Middle frontal gyrus (tissue), 1 donor: ENCODE data around the gene PBX4.

ENCODE experiments used
- DNase-seq: peaks from one replicate; pipeline ENCODE4 v3.0.0-alpha.2; 2015; ENCODE audit warnings: low spot score; ENCODE audit errors: extremely low spot score

Gene PBX4

DNA sequence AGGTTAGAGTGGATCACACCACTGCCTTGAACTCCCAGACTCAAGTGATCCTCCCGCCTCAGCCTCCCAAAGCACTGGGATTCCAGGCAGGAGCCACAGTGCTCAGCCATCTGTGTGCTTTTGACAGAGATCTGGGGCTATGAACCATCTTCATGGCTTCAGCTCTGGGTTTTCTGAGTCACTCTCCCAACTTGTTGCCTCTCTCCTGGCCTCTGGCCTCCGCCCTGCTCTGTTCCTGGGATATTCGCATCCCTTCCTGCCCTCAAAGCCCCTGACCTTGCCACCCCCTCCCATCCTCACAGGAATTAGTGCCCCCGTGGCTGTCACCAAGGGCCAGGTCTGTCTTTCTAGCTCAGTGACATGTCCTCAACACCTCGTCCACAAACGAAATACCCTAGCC lies 30.7 kb upstream of the PBX4 start:
- no peak for DNase-seq

DNA sequence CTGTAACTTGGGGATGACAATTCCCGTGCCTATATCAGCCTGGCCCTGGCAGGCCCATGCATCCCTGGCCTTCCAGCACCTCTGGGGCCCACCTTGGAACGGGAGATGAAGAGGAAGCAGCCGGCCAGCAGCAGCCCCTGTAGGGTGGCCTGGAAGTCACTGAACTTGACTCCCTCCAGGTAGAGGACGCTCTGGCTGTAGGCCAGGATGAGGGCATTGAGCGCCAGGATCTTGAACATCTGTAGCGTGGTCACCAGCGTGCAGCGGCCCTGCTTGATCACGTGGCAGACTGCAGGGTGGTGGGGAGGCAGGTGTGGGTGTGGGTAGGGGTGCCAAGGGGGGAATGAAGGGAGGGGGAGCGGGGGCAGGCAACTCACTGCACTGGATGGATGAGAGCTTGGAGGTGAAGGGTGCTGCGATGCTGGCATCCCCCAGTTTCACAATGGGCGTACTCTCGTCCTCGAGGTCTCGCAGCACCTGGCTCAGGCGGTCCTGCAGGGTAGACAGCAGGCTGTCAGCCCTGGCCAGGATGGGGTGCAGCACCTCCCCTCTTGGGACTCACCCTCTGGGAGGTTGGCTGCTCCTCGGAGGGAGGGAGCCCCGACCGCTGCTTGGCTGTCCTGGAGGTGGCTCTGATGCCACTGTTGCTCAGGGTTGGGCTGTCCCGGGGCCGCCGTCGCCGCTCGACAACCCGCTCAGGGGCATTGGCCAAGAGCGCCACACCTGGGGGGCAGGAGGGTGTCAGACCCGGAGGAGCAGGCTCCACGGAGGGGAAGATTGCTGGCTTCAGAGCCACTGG lies 28.7 kb upstream of the PBX4 start:
- DNase-seq: no peak

DNA sequence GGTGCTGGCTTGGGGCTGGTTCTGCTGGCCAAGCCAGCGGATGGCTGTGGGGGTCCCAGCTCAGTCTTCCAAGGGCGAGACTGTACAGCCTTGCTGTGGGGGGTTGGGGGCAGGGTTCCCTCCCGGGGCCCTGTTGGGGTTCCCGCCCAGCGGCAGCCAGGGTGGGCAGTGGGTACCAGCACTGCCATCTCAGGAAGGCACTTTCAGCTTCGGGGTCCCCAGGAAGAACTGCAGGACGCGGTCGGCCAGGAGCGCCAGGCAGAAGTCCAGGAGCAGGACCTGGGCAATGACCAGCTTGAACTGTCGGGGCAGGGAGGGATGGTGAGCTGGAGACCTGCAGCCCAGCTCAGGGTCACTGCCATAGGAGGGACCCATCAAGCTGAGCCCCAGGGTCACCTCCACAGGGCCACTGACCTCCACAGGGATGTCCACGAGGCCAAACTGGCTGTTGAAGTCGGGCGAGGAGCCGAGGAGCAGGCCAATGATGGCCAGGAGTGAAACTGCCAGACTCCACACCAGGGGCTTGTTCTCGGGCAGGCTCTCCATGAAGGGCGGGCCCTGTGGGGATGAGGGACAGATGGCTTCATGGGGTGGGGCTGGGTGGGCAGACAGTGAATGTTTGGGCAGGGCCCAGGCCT lies 26.9 kb upstream of the PBX4 start:
- DNase-seq: no peak

DNA sequence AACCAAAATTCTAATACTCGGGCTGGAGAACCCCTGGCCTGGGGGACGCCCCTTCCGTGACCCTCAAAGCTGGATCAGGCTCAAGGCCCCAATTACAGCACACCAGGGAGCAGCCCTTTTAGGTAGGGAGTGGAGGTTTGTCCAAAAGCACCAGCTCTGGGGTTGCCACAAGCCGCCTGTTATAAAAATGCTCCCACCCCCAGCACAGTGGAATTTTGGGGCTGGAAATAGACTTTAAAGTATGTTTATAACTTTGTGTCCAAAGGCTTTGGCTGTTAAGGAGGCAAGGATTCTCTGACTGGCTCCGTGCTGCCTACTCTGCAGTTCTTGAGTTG lies 25.5 kb upstream of the PBX4 start:
- no peak for DNase-seq

DNA sequence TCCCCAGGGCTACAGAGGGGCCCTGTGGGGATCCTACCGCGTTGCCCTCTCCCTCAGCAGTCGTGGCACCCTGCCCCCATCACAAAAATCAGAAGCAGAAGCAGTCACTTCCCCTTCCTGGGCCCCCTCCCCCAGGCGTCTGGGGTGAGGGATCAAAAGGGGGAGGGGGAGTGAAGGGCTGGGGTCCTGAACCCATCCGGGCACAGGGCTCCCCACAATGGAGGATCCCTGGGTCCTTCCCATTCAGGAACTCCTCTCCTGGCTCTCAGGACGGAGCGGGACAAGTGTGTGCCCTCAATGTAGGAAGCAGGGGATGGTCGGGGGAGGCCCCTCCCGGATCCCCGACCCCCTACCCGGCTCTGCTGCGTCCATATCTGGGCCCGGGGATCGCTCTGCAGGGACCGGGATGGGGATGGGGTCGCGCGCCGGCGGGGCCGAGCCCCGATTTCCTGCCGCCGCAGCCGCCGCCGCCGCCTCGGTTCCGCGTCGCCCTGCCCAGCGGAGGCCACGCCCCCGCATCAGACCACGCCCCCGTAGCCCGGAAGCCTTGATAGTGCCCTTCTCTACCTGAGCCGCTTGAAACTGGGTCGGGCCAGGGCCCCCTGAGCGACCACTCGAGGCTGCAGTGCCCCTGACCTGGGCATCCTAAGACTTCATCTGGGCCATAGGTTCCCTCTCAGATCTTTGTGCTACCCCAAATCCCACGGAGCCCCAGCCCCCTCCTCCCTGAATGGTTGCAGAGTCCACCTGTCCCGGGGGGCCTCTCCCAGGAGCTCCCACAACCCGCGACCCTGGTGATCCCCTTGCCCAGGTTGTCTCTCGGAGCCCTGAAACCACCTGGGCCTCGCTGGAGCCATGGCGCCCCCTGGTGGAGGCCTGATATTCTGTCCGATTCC lies 24.9 kb upstream of the PBX4 start, which contains the start of gene GMIP:
Gene GMIP (minus strand): TSS at position 500 of the 896 bp plus-strand sequence. CDS start 128 bp downstream, at position 372.
- DNase-seq: peak; percentile 19

DNA sequence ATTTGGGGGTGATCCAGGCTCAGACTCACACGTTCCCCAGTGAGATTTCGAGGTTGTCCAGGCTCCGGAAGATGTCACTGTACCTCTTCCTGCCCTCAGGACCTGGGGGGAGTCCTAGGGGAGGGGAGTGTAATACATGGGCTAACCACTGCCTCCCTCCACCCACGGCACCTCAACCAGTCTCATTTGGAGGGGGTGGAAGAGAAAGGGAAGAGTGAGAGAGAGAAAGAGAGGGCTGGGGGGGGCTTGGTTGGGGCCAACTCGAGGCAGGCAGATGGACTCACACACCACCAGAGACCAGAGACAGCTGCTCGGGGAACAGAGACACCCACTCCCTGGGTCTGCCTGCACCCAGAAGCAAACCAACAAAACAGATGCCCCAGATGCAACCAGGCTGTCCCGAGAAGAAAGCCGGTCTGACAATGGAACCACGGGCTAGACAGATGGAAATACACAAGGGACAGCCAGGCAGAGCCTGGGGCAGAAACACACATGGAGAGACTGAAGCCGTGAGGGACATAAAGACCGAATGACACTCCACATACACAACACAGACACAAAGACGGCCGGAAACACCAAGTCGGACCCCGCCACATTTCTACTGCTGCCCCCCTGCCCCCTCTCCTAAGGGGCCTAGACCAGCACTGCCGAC lies 24.1 kb upstream of the PBX4 start:
- DNase-seq: no peak

DNA sequence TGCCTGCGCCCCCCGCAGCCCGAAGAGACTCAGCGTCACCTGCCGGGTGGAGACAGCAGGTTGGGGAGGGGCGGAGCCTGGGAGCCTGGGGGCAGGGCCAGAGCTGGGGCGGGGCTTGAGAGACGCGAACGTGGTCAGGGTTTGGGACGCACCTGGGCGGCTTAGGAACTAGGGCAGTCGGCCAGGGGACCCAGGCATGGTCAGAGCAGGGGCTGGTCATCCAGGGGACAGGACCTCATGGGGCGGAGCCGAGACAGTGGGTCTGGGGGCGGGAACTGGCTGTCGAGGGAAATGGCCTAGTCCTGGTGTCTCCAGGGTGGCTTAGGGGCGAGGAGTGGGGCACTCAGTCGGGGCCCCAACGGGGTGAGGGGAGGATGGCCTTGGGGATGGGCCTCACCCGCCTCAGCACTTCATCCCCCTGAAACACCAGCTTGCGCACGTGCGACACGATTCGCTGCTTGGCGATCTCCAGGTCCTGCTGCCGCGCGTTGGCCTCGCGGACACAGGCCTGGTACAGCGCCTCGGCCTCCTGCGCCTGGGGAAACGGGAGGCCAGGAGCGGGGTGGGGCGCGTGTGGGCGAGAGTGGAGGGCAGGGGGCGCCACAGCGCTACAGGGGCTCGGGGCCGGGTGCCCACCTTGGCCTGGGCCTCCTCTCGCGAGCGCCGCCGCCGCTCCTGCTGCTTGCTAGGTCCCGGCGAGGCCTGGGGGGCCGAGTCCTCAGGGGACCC lies 19.2 kb upstream of the PBX4 start:
- DNase-seq: no peak

DNA sequence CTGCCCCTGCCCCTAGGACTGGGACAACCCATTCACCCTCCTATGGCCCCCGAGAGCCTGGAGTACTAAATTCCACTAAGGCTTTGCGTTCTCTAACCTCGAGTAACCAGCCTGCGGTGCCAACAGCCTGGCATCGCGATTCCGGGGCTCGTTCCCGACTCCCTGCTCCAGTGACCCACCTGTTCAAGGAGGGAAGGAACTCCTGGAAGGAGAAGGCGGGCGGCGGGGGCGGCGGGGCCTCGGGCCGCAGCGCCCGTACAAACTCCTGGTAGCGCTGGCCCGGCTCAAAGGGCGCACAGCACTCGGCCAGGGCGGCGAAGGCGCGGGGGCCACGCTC lies 18.7 kb upstream of the PBX4 start:
- DNase-seq: no peak

DNA sequence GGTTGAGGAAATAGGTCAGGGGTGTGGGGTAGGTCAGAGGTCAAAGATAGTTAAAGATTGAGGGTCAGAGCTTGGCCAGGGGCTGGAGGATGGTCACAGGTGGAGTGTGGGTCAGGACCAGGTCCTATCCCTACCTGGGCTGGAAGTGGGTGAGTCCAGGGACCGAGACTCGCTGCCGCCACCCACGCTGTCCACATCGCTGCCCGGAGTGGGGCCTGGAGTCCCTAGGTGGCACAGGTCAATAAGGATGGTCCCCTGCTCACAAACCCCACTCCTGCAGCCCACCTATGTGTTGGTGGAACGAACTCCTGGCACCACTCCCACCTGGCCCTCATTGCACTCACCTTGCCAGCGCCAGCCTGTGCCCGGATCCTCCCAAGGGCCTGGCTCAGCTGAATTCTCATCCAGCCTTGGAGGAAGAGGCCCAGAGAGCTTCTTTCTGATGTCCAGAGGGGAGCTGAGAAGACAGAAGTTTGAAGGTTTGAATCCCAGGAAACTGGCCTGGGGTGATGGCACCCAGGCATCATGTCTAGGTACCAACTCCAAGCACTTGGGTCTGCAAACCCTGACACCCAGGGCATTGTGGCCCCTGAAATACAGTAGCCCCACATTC lies 18.2 kb upstream of the PBX4 start:
- no peak for DNase-seq

DNA sequence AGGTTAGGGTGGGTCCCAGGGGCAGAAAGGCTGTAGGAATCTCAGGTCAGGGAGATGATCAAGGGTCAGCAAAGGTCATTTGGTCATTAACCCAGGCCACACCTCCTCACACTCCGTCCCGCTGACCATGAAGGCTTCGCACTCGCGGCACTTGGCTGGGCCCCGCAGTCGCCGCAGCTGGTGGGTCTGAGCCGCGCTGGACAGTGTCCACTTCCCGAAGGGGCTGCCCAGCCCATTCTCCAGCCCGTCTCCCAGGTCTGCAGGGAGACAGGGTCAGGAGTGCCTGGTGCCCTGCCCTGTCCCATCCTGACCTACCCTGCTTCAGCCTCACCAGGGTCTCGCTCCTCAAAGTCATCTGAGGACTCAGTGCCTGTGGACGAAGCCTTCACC lies 16.8 kb upstream of the PBX4 start:
- DNase-seq: no peak

DNA sequence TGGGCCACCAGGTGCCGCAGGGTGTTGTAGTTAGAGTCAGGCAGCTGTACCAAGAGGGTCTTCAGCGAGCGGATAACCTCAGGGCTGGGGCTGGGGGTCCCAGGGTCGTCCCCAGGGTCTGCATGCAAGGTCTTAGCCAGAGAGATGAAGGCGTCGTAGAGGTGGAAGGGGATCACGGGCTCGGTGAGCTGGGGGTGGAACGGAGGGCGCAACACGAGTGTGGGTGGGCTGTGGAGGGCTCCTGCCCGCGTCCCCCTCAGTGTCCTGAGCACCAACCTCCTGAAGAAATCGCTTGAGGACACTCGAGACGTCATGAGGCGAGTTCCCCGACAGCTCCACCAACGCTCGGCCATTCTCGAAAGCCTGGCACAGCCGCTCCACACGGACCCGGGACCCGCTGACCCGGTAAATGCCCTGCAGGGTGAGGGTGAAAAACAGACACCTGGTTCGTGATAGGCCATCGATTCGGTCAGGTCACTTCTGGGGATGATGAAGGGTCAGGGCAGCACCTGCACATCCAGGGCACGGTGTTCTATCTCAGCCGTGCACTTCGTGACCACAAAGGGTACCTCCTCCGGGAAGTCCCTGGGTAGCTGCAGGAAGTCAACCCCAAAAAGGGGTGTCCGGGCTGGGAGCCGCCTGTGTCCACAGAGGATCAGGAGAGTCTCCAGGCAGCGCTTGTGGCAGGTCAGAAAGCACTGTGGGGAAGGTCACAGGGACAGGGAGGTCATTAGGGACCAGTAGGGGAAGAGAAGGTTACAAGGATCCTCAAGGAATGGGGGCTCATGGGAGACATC lies 16.2 kb upstream of the PBX4 start:
- no peak for DNase-seq

DNA sequence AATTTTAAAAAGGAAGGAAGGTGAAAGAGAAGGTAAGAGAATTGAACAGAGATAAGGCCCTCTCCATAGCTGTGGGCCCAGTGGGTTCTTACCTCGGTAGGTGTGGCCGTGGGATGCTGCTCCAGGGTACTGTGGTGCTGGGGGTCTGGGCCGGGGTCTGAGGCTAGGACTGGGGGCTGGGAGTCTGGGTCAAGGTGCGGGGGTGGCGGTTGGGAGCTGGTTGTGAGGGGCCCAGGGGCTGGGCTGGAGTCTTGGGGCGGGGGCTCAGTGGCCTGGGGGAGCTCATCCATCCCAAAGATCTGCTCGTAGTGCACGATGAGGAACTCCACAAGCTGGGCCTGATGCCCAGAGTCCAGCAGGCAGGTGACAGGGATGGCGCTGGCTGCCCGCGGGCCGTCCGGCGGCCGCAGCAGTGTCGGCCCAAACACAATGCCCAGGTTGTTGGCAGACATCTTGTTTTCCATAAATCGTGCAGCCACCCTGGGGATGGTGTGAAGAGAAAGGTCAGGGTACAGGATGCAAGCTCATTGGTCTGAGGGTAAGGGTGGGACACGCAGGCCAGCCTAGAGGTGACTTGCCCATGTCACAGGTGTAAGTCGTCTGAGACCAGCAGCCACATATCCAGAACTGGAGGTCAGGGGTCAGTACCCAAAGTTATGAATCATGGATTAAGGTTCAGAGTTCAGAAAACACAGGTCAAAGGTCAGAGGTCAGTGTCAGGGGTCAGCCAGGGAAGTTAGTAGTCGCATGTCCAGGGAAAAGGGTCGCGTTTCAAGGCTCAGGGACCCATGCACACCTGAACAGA lies 15.4 kb upstream of the PBX4 start:
- no peak for DNase-seq

DNA sequence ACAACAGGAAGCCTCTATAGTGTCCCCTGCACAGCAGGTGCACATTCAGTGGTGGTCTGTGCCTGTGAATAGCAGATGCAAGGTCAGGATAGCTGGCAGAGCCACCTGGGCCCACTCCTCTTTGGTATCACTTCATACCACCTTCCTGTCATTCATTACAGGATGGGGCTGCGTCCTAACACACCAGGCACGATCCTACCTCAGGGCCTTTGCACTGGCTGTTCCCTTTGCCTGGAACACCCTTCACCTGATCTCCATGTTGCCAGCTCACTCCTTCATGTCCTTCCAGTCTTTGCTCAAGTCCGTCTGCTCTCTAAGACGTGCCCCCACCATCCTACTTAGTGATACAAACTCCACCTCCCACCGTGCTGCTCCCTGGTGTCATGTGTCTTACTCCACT lies 14.2 kb upstream of the PBX4 start:
- no peak for DNase-seq

DNA sequence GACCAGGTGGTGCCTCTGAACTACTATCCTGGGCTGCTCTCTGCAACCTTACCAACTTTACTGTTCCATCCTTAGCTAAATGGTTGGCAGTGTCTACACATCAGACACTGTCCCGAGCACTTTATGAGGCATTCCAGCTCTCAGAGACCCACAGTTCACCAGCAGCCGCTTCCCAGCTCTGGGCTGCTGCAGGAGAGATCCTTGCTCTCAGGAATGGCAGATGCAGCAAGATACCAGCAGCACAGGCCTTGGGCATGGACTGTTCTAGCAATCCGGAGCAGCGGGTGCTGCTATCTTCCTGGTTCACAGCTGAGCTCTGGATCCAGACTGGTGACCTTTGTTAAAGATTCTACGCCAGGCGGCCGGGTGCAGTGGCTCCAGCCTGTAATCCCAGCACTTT lies 12.9 kb upstream of the PBX4 start:
- DNase-seq: no peak

DNA sequence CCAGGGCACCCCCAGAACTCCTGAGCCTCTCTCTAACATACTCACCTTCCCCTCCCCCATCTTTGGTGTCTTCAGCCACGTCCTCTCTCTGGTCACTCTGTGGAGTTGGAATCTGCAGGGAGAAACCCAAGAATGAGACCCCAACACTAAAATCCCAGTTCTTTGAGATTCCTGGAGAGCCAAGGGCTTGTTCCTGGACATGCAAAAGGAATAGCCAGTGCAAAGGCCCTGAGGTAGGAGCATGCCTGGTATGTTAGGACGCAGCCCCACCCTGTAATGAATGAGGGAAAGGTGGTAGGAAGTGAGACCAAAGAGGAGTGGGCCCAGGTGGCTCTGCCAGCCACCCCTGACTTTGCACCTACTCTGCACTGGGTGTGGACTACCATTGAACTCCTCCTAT lies 11.9 kb upstream of the PBX4 start:
- no peak for DNase-seq

DNA sequence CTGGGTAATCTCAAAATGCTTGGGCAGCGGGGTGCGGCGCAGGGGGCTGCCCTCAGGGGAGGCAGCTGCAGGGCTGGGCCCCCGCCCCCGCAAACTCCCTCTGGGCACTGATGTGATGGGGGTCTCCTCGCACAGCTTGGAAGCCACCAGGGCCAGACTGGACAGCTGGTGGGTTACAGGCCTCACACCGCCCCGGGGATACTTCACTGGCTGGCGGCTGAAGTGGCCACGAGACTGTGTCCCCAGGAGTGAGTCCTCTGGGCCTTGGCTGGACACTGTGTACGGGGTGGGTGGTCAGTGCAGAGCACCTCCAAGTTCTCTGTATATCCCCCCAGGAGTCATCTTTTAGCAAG lies 11.6 kb upstream of the PBX4 start:
- no peak for DNase-seq

DNA sequence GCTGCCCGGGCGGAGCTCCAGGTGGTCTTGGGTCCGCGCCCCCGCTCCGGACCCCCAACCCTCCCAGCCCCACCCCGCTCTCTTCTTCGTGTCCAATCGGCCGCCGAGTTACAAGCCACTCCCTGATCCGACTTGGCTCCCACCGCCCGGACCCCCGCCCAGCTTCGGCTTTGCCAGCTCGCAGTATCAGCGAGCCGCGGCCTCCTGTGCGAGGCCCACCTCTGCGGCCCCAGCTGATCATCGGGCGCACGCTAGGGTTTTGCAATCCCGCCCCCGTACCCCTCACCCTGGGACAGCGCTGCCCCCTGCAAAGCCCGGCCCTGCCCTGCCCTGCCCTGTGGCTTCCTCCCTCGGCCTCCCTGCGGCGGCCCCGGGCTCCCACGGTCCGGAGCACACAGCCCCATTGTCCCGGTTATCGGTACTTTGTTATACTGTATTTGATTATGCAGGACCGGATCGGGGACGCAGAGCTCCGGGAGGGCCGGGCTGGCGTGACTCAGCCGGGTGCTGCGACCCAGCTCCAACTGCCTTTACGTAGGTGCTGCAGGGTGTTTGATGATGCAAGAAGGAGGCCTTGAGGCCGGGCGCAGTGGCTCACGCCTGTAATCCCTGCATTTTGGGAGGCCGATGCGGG lies 10.1 kb upstream of the PBX4 start:
- DNase-seq: no peak

DNA sequence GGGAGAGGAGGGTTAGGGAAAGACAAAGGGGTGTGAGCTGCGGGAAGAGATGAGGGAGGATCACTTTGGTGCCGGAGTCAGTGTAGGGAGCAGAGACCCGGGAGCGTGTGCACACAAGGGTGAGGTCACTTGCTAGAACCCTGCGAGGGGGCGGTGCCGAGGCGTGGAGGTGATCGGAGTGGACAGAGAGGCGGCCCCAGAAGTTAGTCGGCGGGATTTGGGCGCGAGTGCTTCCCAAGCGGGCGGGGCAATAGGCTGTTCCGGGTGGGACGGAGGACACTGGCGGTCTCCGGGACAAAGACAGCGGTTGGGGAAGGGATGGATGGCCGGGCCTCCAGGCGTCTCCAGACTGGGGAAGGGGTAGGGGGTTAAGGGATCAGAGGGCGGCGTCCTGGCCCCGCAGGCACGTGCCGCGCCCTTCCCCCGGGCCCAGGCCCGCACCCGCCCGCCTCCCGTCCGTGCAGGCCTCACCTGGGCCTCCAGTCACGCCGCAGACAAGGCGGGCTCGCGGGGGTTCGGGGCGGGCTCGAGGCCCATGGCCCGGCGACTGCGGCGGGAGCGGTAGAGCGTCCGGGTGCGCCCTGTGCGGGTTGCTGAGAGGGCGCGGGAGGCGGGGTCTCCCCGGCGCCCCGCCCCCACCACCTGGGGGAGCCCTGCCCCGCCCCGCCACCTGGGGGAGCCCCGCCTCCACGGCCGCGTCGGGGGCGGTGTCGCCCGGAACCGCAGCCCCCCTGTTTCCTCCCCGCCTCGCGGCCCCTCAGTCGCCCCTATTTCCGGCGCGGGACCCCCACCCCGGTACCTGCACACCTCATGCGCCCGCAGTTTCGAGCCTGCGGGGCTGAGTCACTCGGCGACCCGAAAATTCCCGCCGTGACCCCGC lies 9.4 kb upstream of the PBX4 start, which contains the start of gene LPAR2:
Gene LPAR2 (minus strand): TSS at position 600 of the 880 bp plus-strand sequence. CDS start 945 bp downstream, outside the sequence.
- no peak for DNase-seq
